Keratinocyte (primary cell): ENCODE results near the gene IGHMBP2. TPM values are rescaled to one million over a fixed set of nuclear protein-coding genes. Genes with fewer than 3 reads are reported as not detected.

Experiments used
- DNase-seq: peaks from one replicate; pipeline ENCODE4 v3.0.0-alpha.2; 2011; ENCODE audit warnings: low read depth, missing footprints, low spot score
- FAIRE-seq: peaks from 2 replicates; lab custom pipeline; 2011; peaks lifted over from hg19 to GRCh38; lab: Jason Lieb, UNC
- H2AFZ ChIP-seq: 2 replicates; pipeline ENCODE4 v1.6.0; 2012; ENCODE audit warnings: low read length, control low read depth, inconsistent platforms; ENCODE audit not compliant: control insufficient read depth
- H3K27ac ChIP-seq: 2 replicates; pipeline ENCODE4 v1.5.1; 2011; ENCODE audit warnings: low read length; ENCODE audit not compliant: control insufficient read depth, insufficient read depth
- H3K27me3 ChIP-seq: 3 replicates; pipeline ENCODE4 v1.6.0; 2011; ENCODE audit warnings: low read length; ENCODE audit not compliant: control insufficient read depth, insufficient read depth; ENCODE audit errors: extremely low read depth
- H3K36me3 ChIP-seq, 2 experiments: 2 replicates in 1 of 2; 3 replicates in 1 of 2; pipeline ENCODE4 v1.5.1; 2011; ENCODE audit warnings: low read length in 2 of 2, mild to moderate bottlenecking in 1 of 2; ENCODE audit not compliant: control insufficient read depth in 2 of 2, insufficient read depth in 2 of 2; ENCODE audit errors: extremely low read depth in 1 of 2
- H3K4me1 ChIP-seq: 3 replicates; pipeline ENCODE4 v1.5.1; 2011; ENCODE audit warnings: low read length; ENCODE audit not compliant: control insufficient read depth, insufficient read depth; ENCODE audit errors: extremely low read depth
- H3K4me2 ChIP-seq: 3 replicates; pipeline ENCODE4 v1.6.0; 2011; ENCODE audit warnings: low read depth, low read length; ENCODE audit not compliant: control insufficient read depth, insufficient read depth; ENCODE audit errors: extremely low read depth
- H3K4me3 ChIP-seq, 3 experiments: fragments of 200-600 bp in 1 of 3; sonication (generic) in 1 of 3; 2 replicates in 2 of 3; 3 replicates in 1 of 3; pipeline ENCODE4 v1.5.1; 2011 to 2016; ENCODE audit warnings: low read length in 3 of 3, mild to moderate bottlenecking in 3 of 3, control low read depth in 2 of 3, inconsistent platforms in 1 of 3, low read depth in 1 of 3, mixed read lengths in 1 of 3, mixed run types in 1 of 3, moderate library complexity in 1 of 3; ENCODE audit not compliant: control insufficient read depth in 2 of 3, insufficient read depth in 2 of 3; ENCODE audit errors: extremely low read depth in 1 of 3
- H3K79me2 ChIP-seq: 2 replicates; pipeline ENCODE4 v1.6.0; 2012; ENCODE audit warnings: low read length; ENCODE audit not compliant: control insufficient read depth, insufficient read depth
- H3K9ac ChIP-seq: 3 replicates; pipeline ENCODE4 v1.6.0; 2011; ENCODE audit warnings: low read length; ENCODE audit not compliant: control insufficient read depth, insufficient read depth; ENCODE audit errors: extremely low read depth
- H3K9me1 ChIP-seq: 3 replicates; pipeline ENCODE4 v1.6.0; 2011; ENCODE audit warnings: low read length; ENCODE audit not compliant: control insufficient read depth, insufficient read depth; ENCODE audit errors: extremely low read depth
- H3K9me3 ChIP-seq: 2 replicates; pipeline ENCODE4 v1.5.1; 2012; ENCODE audit warnings: low read depth, low read length; ENCODE audit not compliant: control insufficient read depth
- H4K20me1 ChIP-seq: 3 replicates; pipeline ENCODE4 v1.6.0; 2011; ENCODE audit warnings: low read length; ENCODE audit not compliant: control insufficient read depth, insufficient read depth; ENCODE audit errors: extremely low read depth
- EZH2 ChIP-seq: IDR thresholded peaks from one replicate; pipeline ENCODE4 v1.6.1; 2012; ENCODE audit warnings: inconsistent platforms, mild to moderate bottlenecking, low read length, moderate library complexity
- dilution Hi-C: fragments of 300-500 bp; cut with MboI; formaldehyde crosslinking; loops from one replicate; pipeline ENCODE4 v1.7.0; 2020; ENCODE audit warnings: low sequenced_read_pairs; ENCODE audit not compliant: extremely low pct_ligation_motif_present
- polyA plus RNA-seq, 5 experiments: library from polyadenylated mRNA; depleted of rRNA in 3 of 5; stranded (reverse) in 3 of 5; stranded (forward) in 1 of 5; unstranded in 1 of 5; fragments of >200 nt; gene quantifications; 1 replicate in 1 of 5; 2 replicates in 3 of 5; 3 replicates in 1 of 5; pipeline versions ENCODE4 v1.2.1 to v1.2.3, GENCODE V29; 2011 to 2012; ENCODE audit warnings: missing spikeins in 2 of 5, low read depth in 1 of 5, low replicate concordance in 1 of 5
- TF ChIP-seq, protein P1 (sequence below), 3 experiments: IDR thresholded peaks in 1 of 3; conservative IDR thresholded peaks in 1 of 3; optimal IDR thresholded peaks in 1 of 3; 2 replicates in 2 of 3; 3 replicates in 1 of 3; pipeline versions ENCODE3 to v1.5.1; 2011; ENCODE audit warnings: low read length in 3 of 3, mild to moderate bottlenecking in 3 of 3, moderate library complexity in 2 of 3, control low read depth in 1 of 3, inconsistent platforms in 1 of 3; ENCODE audit not compliant: insufficient read depth in 2 of 3; ENCODE audit errors: extremely low read depth in 1 of 3

Gene IGHMBP2
- polyA plus RNA-seq, 1 donor (not counting 4 experiments of a cell fraction or from before 2014, with no cell fraction given), result 10.0 TPM

DNA sequence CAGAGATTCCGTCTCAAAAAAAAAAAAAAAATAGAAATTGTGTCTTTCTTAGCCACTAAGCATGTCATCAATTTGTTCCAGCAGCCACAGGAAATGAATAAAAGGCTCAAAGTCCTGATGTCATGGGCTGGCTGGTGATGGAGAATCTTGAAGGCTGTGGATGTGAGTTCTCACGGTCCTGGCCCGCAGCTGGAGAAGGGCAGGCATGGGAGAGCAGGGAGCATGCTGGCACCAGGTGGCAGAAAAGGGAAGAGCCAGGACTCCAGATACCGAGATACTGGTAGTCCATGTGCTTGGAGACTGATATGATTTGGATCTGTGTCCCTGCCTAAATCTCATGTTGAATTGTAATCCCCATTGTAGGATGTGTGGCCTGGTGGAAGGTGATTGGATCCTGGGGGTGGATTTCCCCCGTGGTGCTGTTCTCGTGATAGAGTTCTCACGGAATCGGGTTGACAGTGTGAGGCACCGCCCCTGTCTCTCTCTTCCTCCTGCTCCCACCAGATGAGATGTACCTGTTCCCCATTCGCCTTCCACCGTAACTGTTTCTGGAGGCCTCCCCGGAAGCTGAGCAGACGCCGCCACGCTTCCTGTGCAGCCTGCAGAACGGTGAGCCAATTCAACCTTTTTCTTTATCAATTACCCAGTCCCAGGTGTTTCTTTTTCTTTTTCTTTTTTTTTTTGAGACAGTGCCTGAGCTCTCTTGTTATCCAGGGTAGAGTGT is 59.0 kb downstream of the IGHMBP2 start:
- no peaks in the 10 kb centered on the region for H3K9me1 ChIP-seq
- H3K4me1 ChIP-seq, result no peaks in the 10 kb centered on the region
- dilution Hi-C loops, result no loop called here
- TF ChIP-seq, protein P1, sequence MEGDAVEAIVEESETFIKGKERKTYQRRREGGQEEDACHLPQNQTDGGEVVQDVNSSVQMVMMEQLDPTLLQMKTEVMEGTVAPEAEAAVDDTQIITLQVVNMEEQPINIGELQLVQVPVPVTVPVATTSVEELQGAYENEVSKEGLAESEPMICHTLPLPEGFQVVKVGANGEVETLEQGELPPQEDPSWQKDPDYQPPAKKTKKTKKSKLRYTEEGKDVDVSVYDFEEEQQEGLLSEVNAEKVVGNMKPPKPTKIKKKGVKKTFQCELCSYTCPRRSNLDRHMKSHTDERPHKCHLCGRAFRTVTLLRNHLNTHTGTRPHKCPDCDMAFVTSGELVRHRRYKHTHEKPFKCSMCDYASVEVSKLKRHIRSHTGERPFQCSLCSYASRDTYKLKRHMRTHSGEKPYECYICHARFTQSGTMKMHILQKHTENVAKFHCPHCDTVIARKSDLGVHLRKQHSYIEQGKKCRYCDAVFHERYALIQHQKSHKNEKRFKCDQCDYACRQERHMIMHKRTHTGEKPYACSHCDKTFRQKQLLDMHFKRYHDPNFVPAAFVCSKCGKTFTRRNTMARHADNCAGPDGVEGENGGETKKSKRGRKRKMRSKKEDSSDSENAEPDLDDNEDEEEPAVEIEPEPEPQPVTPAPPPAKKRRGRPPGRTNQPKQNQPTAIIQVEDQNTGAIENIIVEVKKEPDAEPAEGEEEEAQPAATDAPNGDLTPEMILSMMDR (optimal IDR thresholded peaks at IDR 0.05 in 1 of 3, IDR thresholded peaks at IDR 0.05 in 1 of 3, conservative IDR thresholded peaks at IDR 0.05 in 1 of 3; ENCODE audit: extremely low read depth in 1 of 3, insufficient read depth in 2 of 3, low read length in 3 of 3), result peak in 1 of 3 experiments; percentile 8
- TF ChIP-seq EZH2, result no peak
- DNase-seq (no peak), FAIRE-seq (no peak)
- H3K27ac ChIP-seq, result no peak overlapping the region
- H3K9ac ChIP-seq, result no peak overlapping the region
- H3K27me3 ChIP-seq, result peaks cover 9% of the 10 kb centered on the region
- H3K4me2 ChIP-seq, result no peak overlapping the region
- H3K4me3 ChIP-seq, result no peak overlapping the region
- no peaks in the 10 kb centered on the region for H4K20me1 ChIP-seq
- H3K36me3 ChIP-seq, result no peaks in the 10 kb centered on the region
- H3K9me3 ChIP-seq, result peaks cover 3% of the 10 kb centered on the region
- H3K79me2 ChIP-seq, result no peaks in the 10 kb centered on the region
- H2AFZ ChIP-seq, result no peak overlapping the region

DNA sequence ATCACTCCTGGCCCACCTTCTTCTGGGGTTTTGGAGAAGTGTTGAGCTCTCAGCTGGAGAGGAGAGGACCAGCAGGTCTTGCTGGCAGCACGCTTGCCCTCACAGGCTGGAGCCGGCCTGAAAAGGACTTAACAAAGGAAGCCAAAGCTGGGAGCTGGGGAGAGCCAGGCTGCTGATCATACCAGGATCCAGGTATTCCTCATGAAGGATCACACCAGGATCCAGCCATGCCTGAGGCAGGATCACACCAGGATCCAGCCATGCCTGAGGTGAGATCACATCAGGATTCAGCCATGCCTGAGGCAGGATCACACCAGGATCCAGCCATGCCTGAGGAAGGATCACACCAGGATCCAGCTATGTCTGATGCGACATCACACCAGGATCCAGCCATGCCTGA is 60.1 kb downstream of the IGHMBP2 start:
- no peaks in the 10 kb centered on the region for H3K4me1 ChIP-seq
- no peaks in the 10 kb centered on the region for H3K36me3 ChIP-seq
- no peak overlapping the region for H2AFZ ChIP-seq
- FAIRE-seq (peak; percentile 95), DNase-seq (no peak)
- no peak overlapping the region for H3K27ac ChIP-seq
- no peaks in the 10 kb centered on the region for H3K79me2 ChIP-seq
- H4K20me1 ChIP-seq, result no peaks in the 10 kb centered on the region
- TF ChIP-seq, protein P1 (optimal IDR thresholded peaks at IDR 0.05 in 1 of 3, IDR thresholded peaks at IDR 0.05 in 1 of 3, conservative IDR thresholded peaks at IDR 0.05 in 1 of 3; ENCODE audit: extremely low read depth in 1 of 3, insufficient read depth in 2 of 3, low read length in 3 of 3), result no peak
- no peak for TF ChIP-seq EZH2
- dilution Hi-C loops, result no loop called here
- no peaks in the 10 kb centered on the region for H3K9me1 ChIP-seq
- no peak overlapping the region for H3K4me3 ChIP-seq
- H3K9me3 ChIP-seq, result peaks cover 3% of the 10 kb centered on the region
- no peak overlapping the region for H3K4me2 ChIP-seq
- peaks cover 9% of the 10 kb centered on the region for H3K27me3 ChIP-seq
- H3K9ac ChIP-seq, result no peak overlapping the region
